Common myeloid progenitor, CD34-positive (primary cell): ENCODE data around the gene CRISPLD2.

Experiments used
- CTCF ChIA-PET: fragments of 350-600 bp; sonication (Branson Sonifier 250); formaldehyde crosslinking; loops from one replicate; lab custom pipeline; 2021; ENCODE audit warnings: antibody characterized with exemption; lab: Charles Lee
- POLR2A ChIA-PET: fragments of 350-600 bp; sonication (Branson Sonifier 250); formaldehyde crosslinking; loops from one replicate; lab custom pipeline; 2021; ENCODE audit warnings: antibody characterized with exemption; lab: Charles Lee
- DNase-seq, 3 donors: peaks; one replicate each; pipeline versions ENCODE4 v3.0.0 to v3.0.0-alpha.2; 2013
- H3K27ac ChIP-seq, 2 experiments: 1 replicate in 1 of 2; 2 replicates in 1 of 2; pipeline ENCODE4 v1.7.0; 2013; ENCODE audit warnings: inconsistent platforms in 2 of 2, low read length in 2 of 2, mild to moderate bottlenecking in 2 of 2, low read depth in 1 of 2, moderate library complexity in 1 of 2; ENCODE audit not compliant: severe bottlenecking in 2 of 2, insufficient read depth in 1 of 2, poor library complexity in 1 of 2
- H3K27me3 ChIP-seq, 5 experiments: replicated peaks in 2 of 5; 1 replicate in 3 of 5; 2 replicates in 2 of 5; pipeline versions ENCODE4 v1.6.1 to v1.7.0; 2013; ENCODE audit warnings: low read length in 4 of 5, mild to moderate bottlenecking in 2 of 5, moderate library complexity in 2 of 5, inconsistent platforms in 1 of 5; ENCODE audit not compliant: insufficient read depth in 5 of 5, control insufficient read depth in 4 of 5
- H3K36me3 ChIP-seq, 4 experiments: 1 replicate in 2 of 4; 2 replicates in 2 of 4; pipeline versions ENCODE4 v1.6.1 to v1.7.0; 2013; ENCODE audit warnings: low read length in 3 of 4, control low read depth in 1 of 4, mild to moderate bottlenecking in 1 of 4; ENCODE audit not compliant: control insufficient read depth in 4 of 4, insufficient read depth in 4 of 4
- H3K4me1 ChIP-seq, 4 experiments: 1 replicate in 3 of 4; 2 replicates in 1 of 4; pipeline versions ENCODE4 v1.6.1 to v1.7.1; 2013; ENCODE audit warnings: low read length in 3 of 4, mild to moderate bottlenecking in 3 of 4, control low read depth in 1 of 4, inconsistent platforms in 1 of 4, moderate library complexity in 1 of 4; ENCODE audit not compliant: control insufficient read depth in 4 of 4, insufficient read depth in 4 of 4; ENCODE audit errors: control extremely low read depth in 1 of 4
- H3K4me3 ChIP-seq, 7 experiments: 1 replicate in 4 of 7; 2 replicates in 3 of 7; pipeline versions ENCODE4 v1.5.1 to v1.7.0; 2013; ENCODE audit warnings: mild to moderate bottlenecking in 7 of 7, low read length in 6 of 7, moderate library complexity in 6 of 7, inconsistent platforms in 2 of 7, low read depth in 2 of 7, control low read depth in 1 of 7; ENCODE audit not compliant: insufficient read depth in 4 of 7, control insufficient read depth in 1 of 7; ENCODE audit errors: extremely low read depth in 1 of 7
- H3K9me3 ChIP-seq, 5 experiments: 1 replicate in 4 of 5; 2 replicates in 1 of 5; pipeline versions ENCODE4 v1.6.1 to v1.7.1; 2013; ENCODE audit warnings: low read length in 4 of 5, mild to moderate bottlenecking in 2 of 5, inconsistent platforms in 1 of 5, low read depth in 1 of 5, moderate library complexity in 1 of 5; ENCODE audit not compliant: control insufficient read depth in 4 of 5, insufficient read depth in 2 of 5; ENCODE audit errors: control extremely low read depth in 1 of 5
- WGBS: methylation state at CpG from one replicate; pipeline ENCODE4 v1.1.5; 2013; ENCODE audit not compliant: insufficient coverage; 5-methylcytosine and 5-hydroxymethylcytosine counted together

CRISPLD2 gene

DNA sequence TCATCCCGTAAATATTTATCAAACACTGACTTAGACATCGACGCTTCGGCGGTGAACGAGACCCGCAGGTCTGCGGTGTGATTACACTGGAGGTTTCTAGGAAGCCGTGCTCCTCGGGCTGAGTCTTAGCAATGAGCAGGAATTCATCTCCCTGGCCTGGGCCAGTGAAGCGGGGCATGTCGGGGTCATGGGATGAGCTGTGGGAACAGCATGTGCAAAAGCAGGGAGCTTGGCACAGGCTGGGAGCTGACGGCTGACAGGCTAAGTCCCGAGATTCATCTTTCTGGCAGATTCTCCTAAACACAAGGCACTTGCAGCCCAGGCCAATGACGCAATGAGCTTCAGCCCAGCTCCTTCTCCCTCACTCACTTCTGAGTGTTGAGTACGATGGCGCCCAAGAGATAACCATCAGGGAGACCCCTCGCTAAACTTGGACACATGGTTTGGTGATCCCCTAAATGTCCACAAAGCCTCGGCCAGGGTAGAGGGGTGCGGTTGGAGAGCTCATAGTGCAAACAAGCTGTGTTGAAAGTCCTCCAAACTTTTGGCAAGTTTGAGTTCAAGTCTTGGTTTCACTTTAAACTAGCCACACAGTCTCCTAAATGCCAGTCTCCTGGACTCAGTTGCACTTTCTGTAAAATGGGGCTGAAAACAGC, 12.8 kb downstream of the CRISPLD2 start:
- DNase-seq = no peak
- Histone ChIP-seq H3K9me3 (no peaks in the 10 kb centered on the region), H3K36me3 (no peaks in the 10 kb centered on the region), H3K4me3 (no peak overlapping the region), H3K4me1 (no peaks in the 10 kb centered on the region), H3K27ac (no peak overlapping the region), H3K27me3 (peaks cover 0 to 31% (median 17%) of the 10 kb centered on the region in 5 experiments)
- ChIA-PET POLR2A (no interaction called here), CTCF (no interaction called here)
- WGBS = 93% methylated on average over 20 of the region's 20 CpGs

DNA sequence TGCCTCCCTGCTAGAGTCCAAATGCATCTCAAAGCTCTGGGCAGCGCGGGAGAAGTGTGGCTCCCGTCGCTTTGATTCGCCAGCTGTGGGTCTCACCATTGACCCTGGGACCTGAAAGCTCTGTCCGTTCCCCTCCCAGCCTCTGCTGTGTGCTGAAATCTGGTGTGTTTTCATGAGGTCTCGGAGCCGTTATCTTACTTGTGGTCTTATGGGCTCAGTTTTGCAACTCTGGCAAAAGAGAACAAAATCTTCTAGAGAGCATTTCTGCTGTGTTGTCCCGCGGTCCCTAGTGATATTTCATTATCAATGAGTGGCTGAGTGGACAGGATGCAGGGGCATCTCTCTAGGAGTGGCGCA, 13.3 kb downstream of the CRISPLD2 start:
- H3K4me3 ChIP-seq = no peak overlapping the region
- ChIA-PET CTCF (no interaction called here), POLR2A (no interaction called here)
- DNase-seq = no peak
- WGBS = 84% methylated on average over 11 of the region's 11 CpGs
- H3K9me3 ChIP-seq = no peaks in the 10 kb centered on the region
- no peaks in the 10 kb centered on the region for H3K36me3 ChIP-seq
- peaks cover 0 to 34% (median 21%) of the 10 kb centered on the region in 5 experiments for H3K27me3 ChIP-seq
- no peak overlapping the region for H3K27ac ChIP-seq
- H3K4me1 ChIP-seq = no peaks in the 10 kb centered on the region

DNA sequence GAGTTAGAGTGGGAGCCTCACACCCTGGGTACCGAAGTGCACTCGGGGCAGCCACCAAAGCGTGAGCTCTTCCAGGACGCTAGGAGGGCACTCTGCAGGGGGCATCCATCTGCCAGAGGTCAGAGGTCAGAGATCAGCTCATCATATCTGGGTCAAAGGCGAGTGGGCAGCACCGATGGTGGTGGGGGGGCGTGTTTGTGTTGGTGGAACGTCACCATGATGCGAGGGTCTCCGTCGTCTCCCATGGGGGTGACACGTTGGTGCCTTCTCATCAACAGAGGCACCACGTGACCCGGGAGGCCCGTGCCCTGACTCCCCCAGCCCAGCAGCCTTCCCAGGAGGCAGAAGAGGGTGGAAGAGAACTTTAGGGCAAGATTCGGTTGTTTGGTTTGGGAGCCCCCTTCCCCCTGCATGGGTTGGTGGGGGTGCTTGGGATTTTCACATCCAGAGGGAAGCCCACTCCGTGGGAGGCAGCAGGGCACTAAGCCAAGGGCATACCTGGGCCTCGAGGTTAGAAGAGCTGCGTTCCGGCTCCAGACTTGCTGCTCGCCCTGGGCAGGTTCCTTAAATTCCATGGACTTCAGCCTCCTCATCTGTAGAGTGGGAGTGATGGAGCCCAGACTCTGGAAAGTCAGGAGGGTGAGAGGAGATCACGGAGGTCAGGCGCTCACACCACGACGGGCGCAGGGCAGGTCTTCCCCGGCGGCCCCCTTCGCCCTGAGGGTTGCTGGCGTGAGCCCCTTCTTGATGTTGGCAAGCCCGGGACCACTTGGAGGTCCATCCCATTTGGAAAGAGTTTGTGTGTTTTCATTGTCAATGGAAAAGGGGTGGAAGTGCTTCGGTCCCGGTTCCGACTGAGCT, 14.0 kb downstream of the CRISPLD2 start:
- Histone ChIP-seq H3K9me3 (no peaks in the 10 kb centered on the region), H3K27me3 (peaks cover 0 to 41% (median 23%) of the 10 kb centered on the region in 5 experiments), H3K36me3 (no peaks in the 10 kb centered on the region), H3K4me3 (no peak overlapping the region), H3K27ac (no peak overlapping the region), H3K4me1 (no peaks in the 10 kb centered on the region)
- no peak for DNase-seq
- WGBS = 85% methylated on average over 34 of the region's 34 CpGs
- ChIA-PET CTCF (no interaction called here), POLR2A (no interaction called here)

DNA sequence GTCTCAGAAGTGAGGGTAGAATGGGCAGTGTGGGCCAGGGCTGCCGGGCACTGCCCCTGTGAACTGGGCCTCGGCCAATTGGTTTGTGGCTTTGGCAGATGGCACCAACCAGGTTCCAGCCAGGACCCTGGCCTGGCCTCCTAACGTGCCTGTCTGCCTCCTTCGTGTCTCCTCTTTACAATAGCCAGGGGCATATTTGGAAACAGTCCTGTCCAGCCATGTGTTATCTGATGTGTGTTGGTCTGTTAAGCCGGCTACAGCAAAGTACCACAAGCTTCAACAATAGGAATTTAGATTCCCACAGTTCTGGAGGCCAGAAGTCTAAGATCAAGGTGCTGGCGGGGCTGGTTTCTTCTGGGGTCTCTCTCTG, 14.6 kb downstream of the CRISPLD2 start:
- ChIA-PET CTCF (no interaction called here), POLR2A (no interaction called here)
- H3K27ac ChIP-seq = no peak overlapping the region
- DNase-seq = no peak
- H3K9me3 ChIP-seq = no peaks in the 10 kb centered on the region
- no peaks in the 10 kb centered on the region for H3K4me1 ChIP-seq
- no peaks in the 10 kb centered on the region for H3K36me3 ChIP-seq
- no peak overlapping the region for H3K4me3 ChIP-seq
- 96% methylated on average over 4 of the region's 6 CpGs for WGBS
- H3K27me3 ChIP-seq = peaks cover 0 to 43% (median 25%) of the 10 kb centered on the region in 5 experiments

DNA sequence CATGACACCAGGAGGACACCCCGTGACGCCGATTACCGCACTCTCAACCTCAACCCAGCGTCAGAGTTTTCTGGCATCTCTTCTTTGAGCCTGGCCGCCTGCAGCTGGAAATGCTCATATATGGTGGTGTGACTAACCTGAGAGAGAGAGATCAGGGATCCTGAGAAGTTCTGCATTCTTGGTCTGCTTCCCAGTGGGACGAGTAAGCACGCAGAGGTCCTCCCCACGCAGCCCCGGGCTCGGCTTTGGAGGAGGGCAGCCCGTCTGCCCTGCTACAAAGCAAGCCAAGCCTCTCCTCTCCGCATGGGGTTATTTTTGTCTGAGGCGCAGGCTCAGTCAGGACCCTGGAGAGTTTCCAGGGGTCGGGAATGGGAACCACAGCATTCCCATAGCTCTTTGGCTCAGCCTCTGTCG, 16.5 kb downstream of the CRISPLD2 start:
- Histone ChIP-seq H3K4me3 (no peak overlapping the region), H3K27me3 (peaks cover 3 to 55% (median 28%) of the 10 kb centered on the region in 5 experiments), H3K27ac (no peak overlapping the region), H3K36me3 (no peaks in the 10 kb centered on the region), H3K9me3 (no peaks in the 10 kb centered on the region), H3K4me1 (no peaks in the 10 kb centered on the region)
- CTCF ChIA-PET = no interaction called here
- POLR2A ChIA-PET = no interaction called here
- DNase-seq = no peak
- 38% methylated on average over 14 of the region's 16 CpGs for WGBS

DNA sequence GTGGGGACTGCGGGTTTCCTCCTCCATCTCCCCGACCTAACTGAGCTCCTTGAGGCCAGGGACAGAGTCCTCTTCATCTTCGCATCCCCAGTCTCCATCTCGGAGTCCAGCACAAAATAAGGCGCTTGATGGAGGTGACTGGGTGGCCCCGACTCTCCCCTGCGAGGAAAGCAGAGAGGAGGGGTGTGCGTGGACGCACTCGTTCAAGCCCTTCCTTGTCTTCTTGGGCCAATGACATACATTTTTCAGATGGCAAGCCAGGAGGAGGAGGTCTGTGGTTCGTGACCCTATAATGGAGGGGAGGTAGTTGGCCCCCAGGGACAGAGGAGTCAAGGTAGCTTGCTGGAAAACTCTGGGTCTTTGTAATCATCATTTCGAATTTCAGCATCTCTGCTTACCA, 17.2 kb downstream of the CRISPLD2 start:
- POLR2A ChIA-PET = no interaction called here
- no peaks in the 10 kb centered on the region for H3K9me3 ChIP-seq
- WGBS = 63% methylated on average over 3 of the region's 12 CpGs
- H3K4me3 ChIP-seq = no peak overlapping the region
- CTCF ChIA-PET = no interaction called here
- peaks cover 3 to 62% (median 30%) of the 10 kb centered on the region in 5 experiments for H3K27me3 ChIP-seq
- no peaks in the 10 kb centered on the region for H3K36me3 ChIP-seq
- DNase-seq = no peak
- H3K4me1 ChIP-seq = peaks cover 0 to 2% (median 0%) of the 10 kb centered on the region in 4 experiments
- no peak overlapping the region for H3K27ac ChIP-seq

DNA sequence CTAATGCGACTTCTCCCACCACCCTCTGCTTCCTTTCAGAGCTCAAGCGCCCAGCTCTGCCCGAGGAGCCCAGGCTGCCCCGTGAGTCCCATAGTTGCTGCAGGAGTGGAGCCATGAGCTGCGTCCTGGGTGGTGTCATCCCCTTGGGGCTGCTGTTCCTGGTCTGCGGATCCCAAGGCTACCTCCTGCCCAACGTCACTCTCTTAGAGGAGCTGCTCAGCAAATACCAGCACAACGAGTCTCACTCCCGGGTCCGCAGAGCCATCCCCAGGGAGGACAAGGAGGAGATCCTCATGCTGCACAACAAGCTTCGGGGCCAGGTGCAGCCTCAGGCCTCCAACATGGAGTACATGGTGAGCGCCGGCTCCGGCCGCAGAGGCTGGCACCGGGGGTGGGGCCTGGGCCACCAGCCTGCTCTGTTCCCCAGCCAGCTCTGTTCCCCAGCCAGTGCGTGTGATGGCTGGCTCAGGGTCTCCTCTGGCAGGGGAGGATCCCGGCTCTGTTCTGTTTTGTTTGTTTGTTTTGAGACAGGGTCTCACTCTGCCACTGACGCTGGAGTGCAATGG, 18.7 kb downstream of the CRISPLD2 start:
- POLR2A ChIA-PET = no interaction called here

More for the DNA sequence above, 18.7 kb downstream of the CRISPLD2 start:
- no peaks in the 10 kb centered on the region for H3K36me3 ChIP-seq
- H3K4me1 ChIP-seq = peaks cover 0 to 3% (median 0%) of the 10 kb centered on the region in 4 experiments
- H3K9me3 ChIP-seq = no peaks in the 10 kb centered on the region
- H3K27me3 ChIP-seq = peaks cover 3 to 70% (median 34%) of the 10 kb centered on the region in 5 experiments
- CTCF ChIA-PET = interaction anchor here (0.6 to 1.4 kb wide), 2 partner anchors 12 to 13 kb away, joined by 3 to 4 read pairs; no protein-coding TSS in a partner anchor
- H3K4me3 ChIP-seq = no peak overlapping the region
- no peak overlapping the region for H3K27ac ChIP-seq
- DNase-seq = no peak
- 88% methylated on average over 19 of the region's 19 CpGs for WGBS
